Measurements from ENCODE around the gene SLC28A1. TPM values are rescaled to one million over a fixed set of nuclear protein-coding genes. Genes with fewer than 3 reads are reported as not detected.
A peak's percentile ranks its signal among the peaks of the same experiment; 100 is the strongest.
"Not testable (repeated sequence)": the region's sequence is repeated elsewhere in the genome, so short reads cannot be mapped to it uniquely, and the experiment has no call there.

The SLC28A1 gene
- total RNA-seq, 2 donors from 2014 or later: not detected

GRCh38 chr15:84987351-84987750 lies 102.9 kb downstream of the SLC28A1 start:
- not testable (repeated sequence) for ATAC-seq; H3K27ac Mint-ChIP-seq; H3K4me3 Mint-ChIP-seq; DNase-seq; H3K9me3 ChIP-seq (ENCODE audit: control insufficient read depth, low read length, poor library complexity, severe bottlenecking); H3K27me3 Mint-ChIP-seq; H3K36me3 Mint-ChIP-seq (ENCODE audit: low read depth)
- H3K4me1 Mint-ChIP-seq: peaks cover 56% of the 10 kb centered on the region

DNA sequence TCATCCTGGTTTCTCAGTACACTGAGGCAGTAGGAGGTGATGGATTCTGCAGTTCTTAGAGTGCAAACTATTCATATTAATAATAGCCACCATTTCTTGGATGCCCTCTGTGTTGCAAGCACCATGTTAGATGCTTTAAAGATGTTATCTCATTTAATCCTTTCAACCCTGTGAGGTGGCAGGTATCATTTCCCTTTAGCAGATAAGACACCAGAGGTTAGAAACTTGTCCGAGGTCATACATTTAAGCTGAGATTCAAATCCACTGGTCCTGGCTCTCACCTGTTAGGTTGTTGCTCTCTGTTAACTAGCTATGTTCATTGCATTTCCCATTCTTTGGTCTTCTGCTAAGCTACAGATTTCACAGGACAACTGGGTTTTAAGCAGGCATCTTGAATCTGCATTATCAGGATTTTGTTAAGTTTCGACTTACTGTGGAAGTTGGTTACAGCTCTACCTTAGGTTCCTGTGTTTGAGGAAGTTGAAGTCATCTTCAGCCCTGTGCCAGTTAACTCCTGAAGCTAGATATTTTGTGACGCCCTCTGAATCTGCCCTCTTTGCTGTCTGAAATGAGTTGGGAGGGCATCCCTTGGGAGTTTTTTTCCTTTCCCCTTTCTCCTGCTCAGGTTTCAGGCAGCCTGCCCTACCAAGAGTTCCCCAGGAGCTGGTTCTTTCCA lies 103.6 kb downstream of the SLC28A1 start:
- Mint-ChIP-seq H3K4me1 (peaks cover 55% of the 10 kb centered on the region), H3K27me3 (no peaks in the 10 kb centered on the region), H3K27ac (peak overlapping the region; percentile 93), H3K4me3 (peak overlapping the region; percentile 79), H3K36me3 (ENCODE audit: low read depth) (no peaks in the 10 kb centered on the region)
- DNase-seq: no peak
- peak; percentile 69 for ATAC-seq
- no peaks in the 10 kb centered on the region for H3K9me3 ChIP-seq (ENCODE audit: control insufficient read depth, low read length, poor library complexity, severe bottlenecking)

GRCh38 chr15:84988909-84989644 lies 104.6 kb downstream of the SLC28A1 start:
- DNase-seq: no peak
- ATAC-seq: peak; percentile 14
- H3K4me3 Mint-ChIP-seq: peak overlapping the region; percentile 79
- H3K4me1 Mint-ChIP-seq: peaks cover 51% of the 10 kb centered on the region
- no peaks in the 10 kb centered on the region for H3K27me3 Mint-ChIP-seq
- no peaks in the 10 kb centered on the region for H3K9me3 ChIP-seq (ENCODE audit: control insufficient read depth, low read length, poor library complexity, severe bottlenecking)
- no peaks in the 10 kb centered on the region for H3K36me3 Mint-ChIP-seq (ENCODE audit: low read depth)
- peak overlapping the region; percentile 93 for H3K27ac Mint-ChIP-seq

- Mint-ChIP-seq H3K27me3 (no peaks in the 10 kb centered on the region), H3K4me1 (peaks cover 45% of the 10 kb centered on the region), H3K4me3 (peak overlapping the region; percentile 49), H3K36me3 (ENCODE audit: low read depth) (no peaks in the 10 kb centered on the region), H3K27ac (peak overlapping the region; percentile 57)
- no peak for ATAC-seq
- DNase-seq: no peak
- no peaks in the 10 kb centered on the region for H3K9me3 ChIP-seq (ENCODE audit: control insufficient read depth, low read length, poor library complexity, severe bottlenecking)
These were observed 106.0 kb downstream of the SLC28A1 start for GRCh38 chr15:84990507-84990906.

DNA sequence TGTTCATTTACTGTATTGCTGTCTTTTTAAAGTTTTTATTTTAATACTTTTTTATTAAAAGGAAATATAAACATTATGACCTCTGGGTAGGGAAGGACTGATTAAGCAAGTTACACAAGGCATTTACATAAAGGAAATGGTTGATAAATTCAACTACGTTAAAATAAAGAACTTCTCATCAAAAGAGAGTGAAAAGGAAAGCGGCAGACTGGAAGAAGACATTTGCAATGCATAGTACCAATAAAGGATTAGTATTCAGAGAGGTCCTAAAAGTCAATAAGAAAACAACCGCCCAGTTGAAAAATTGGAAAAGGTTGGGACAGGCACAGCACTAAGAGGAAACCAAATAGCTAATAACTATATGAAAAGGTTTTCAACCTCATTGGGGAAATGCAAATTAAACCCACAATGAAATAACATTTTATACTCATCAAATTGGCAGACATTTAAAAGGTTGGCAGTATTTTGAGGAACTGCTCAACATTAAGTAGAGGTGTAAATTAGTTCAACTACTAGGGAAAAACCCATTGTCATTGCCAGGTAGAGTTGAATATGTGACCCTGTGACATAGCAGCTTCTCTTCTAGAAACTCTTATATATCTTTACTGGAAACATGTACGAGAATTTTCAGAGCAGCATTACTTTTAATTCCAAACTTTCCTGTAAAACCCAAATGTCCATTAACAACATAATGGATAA lies 106.7 kb downstream of the SLC28A1 start:
- Mint-ChIP-seq H3K27me3 (no peaks in the 10 kb centered on the region), H3K4me3 (peak overlapping the region; percentile 49), H3K36me3 (ENCODE audit: low read depth) (no peaks in the 10 kb centered on the region), H3K4me1 (peaks cover 41% of the 10 kb centered on the region), H3K27ac (peak overlapping the region; percentile 57)
- no peaks in the 10 kb centered on the region for H3K9me3 ChIP-seq (ENCODE audit: control insufficient read depth, low read length, poor library complexity, severe bottlenecking)
- ATAC-seq (no peak), DNase-seq (no peak)

DNA sequence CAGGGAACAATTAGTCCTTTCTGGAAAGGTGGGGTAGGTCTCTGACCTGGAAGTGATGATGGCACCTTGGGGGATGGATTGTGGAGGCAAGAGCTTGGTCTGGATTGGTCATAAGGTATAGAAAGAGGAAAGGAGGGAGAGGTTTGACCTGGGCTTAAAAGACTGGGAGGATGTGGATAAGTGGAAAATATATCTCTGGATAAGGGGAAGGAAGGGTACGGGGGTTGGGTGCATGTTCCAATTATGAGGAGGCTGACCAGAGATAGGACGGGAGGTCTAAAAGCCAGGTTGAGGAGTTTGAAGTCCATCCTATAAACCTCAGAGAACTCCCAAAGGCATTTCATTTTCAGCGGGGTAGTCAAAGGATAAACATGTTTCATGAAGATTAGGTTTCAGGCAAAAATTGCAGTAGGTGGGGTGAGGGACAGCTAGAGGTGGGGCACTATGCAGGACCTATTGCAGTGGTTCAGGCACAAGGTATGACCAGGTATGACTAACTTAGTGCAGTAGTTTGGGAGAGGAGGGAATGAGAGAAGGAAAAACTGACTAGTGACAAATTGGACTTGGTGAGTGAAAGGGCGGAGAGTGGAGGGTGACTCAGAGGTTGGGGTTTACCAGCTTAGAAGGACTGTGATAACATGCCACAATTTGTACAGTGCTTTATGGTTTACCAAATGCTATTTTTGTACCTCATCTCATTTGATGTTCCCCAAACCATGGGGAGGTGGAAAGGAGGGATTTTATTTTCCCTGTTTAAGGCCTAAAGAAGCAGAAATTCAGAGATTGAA lies 107.9 kb downstream of the SLC28A1 start:
- Mint-ChIP-seq H3K4me1 (peaks cover 39% of the 10 kb centered on the region), H3K36me3 (ENCODE audit: low read depth) (no peaks in the 10 kb centered on the region), H3K27ac (peak overlapping the region; percentile 57), H3K27me3 (no peaks in the 10 kb centered on the region), H3K4me3 (no peak overlapping the region)
- DNase-seq (no peak), ATAC-seq (peak; percentile 35)
- no peaks in the 10 kb centered on the region for H3K9me3 ChIP-seq (ENCODE audit: control insufficient read depth, low read length, poor library complexity, severe bottlenecking)

Other genes starting within 250 kb of the SLC28A1 start
- 10 to 100 TPM; 26.0 to 29.8 TPM for gene WDR73, start 230.4 kb upstream of the SLC28A1 start, total RNA-seq
- 1 to 10 TPM; 2.0 to 3.3 TPM for gene NMB, start 226.5 kb upstream of the SLC28A1 start, total RNA-seq
- gene SEC11A, start 168.5 kb upstream of the SLC28A1 start, total RNA-seq: 10 to 100 TPM; 53.1 to 67.7 TPM
- 10 to 100 TPM; 33.8 to 36.5 TPM for gene ZNF592, start 136.1 kb upstream of the SLC28A1 start, total RNA-seq
- under 1 TPM; 0.15 to 0.78 TPM for gene ALPK3, start 67.3 kb upstream of the SLC28A1 start, total RNA-seq
- gene PDE8A, start 97.2 kb downstream of the SLC28A1 start, total RNA-seq: 10 to 100 TPM; 40.7 to 44.2 TPM